Activated T-cell treated with anti-CD3 and anti-CD28 coated beads, Interleukin-2, amount 50 U/mL, for 1 hour (primary cell): ENCODE results near the gene SLC17A4.
"Not testable (repeated sequence)": the region's sequence is repeated elsewhere in the genome, so short reads cannot be mapped to it uniquely, and the experiment has no call there.

ENCODE experiments used
- DNase-seq: peaks from one replicate; pipeline ENCODE4 v3.0.0-alpha.2; 2020

Gene SLC17A4

GRCh38 chr6:25754535-25754934 is at the start of gene SLC17A4:
Gene SLC17A4, plus strand, starts transcription at chr6:25754742. Its CDS starts 7,221 bp downstream, at chr6:25761963.
- no peak for DNase-seq

- no peak for DNase-seq
Measured at GRCh38 chr6:25706314-25707014, 48.1 kb upstream of the SLC17A4 start.

- DNase-seq, result no peak
Measured at GRCh38 chr6:25709761-25710160, 44.8 kb upstream of the SLC17A4 start.

GRCh38 chr6:25710287-25710686 is 44.3 kb upstream of the SLC17A4 start:
- DNase-seq, result no peak

- no peak for DNase-seq
Measured at GRCh38 chr6:25713824-25714223, 40.7 kb upstream of the SLC17A4 start.

- no peak for DNase-seq
Measured at GRCh38 chr6:25714765-25715164, 39.8 kb upstream of the SLC17A4 start.

- no peak for DNase-seq
Measured at GRCh38 chr6:25715794-25716193, 38.7 kb upstream of the SLC17A4 start.

GRCh38 chr6:25717866-25718740 is 36.4 kb upstream of the SLC17A4 start:
- no peak for DNase-seq

- DNase-seq, result no peak
Measured at GRCh38 chr6:25726122-25726911, 28.2 kb upstream of the SLC17A4 start.

GRCh38 chr6:25727028-25727427 is 27.5 kb upstream of the SLC17A4 start:
- no peak for DNase-seq

GRCh38 chr6:25730907-25731306 is 23.6 kb upstream of the SLC17A4 start:
- DNase-seq, result no peak

- no peak for DNase-seq
Measured at GRCh38 chr6:25731721-25732120, 22.8 kb upstream of the SLC17A4 start.

- no peak for DNase-seq
Measured at GRCh38 chr6:25732468-25733198, 21.9 kb upstream of the SLC17A4 start.

GRCh38 chr6:25735261-25735660 is 19.3 kb upstream of the SLC17A4 start:
- no peak for DNase-seq

GRCh38 chr6:25743868-25744267 is 10.7 kb upstream of the SLC17A4 start:
- no peak for DNase-seq

- DNase-seq, result no peak
Measured at GRCh38 chr6:25745836-25746235, 8.7 kb upstream of the SLC17A4 start.

- DNase-seq, result no peak
Measured at GRCh38 chr6:25746968-25747367, 7.6 kb upstream of the SLC17A4 start.

- no peak for DNase-seq
Measured at GRCh38 chr6:25747477-25747876, 7.1 kb upstream of the SLC17A4 start.

GRCh38 chr6:25748049-25748448 is 6.5 kb upstream of the SLC17A4 start:
- DNase-seq, result no peak

GRCh38 chr6:25748601-25749517 is 5.7 kb upstream of the SLC17A4 start:
- DNase-seq, result not testable (repeated sequence)

- DNase-seq, result no peak
Measured at GRCh38 chr6:25749837-25750236, 4.7 kb upstream of the SLC17A4 start.

GRCh38 chr6:25750906-25751305 is 3.6 kb upstream of the SLC17A4 start:
- no peak for DNase-seq
